GM18520 (cell line): ENCODE measurements around the gene SAP30.

Experiments
- ATAC-seq: cut with Tn5 transposase; IDR thresholded peaks from one replicate; pipeline ENCODE4 v1.9.1; 2021; ENCODE audit not compliant: unreplicated experiment

SAP30 gene

DNA sequence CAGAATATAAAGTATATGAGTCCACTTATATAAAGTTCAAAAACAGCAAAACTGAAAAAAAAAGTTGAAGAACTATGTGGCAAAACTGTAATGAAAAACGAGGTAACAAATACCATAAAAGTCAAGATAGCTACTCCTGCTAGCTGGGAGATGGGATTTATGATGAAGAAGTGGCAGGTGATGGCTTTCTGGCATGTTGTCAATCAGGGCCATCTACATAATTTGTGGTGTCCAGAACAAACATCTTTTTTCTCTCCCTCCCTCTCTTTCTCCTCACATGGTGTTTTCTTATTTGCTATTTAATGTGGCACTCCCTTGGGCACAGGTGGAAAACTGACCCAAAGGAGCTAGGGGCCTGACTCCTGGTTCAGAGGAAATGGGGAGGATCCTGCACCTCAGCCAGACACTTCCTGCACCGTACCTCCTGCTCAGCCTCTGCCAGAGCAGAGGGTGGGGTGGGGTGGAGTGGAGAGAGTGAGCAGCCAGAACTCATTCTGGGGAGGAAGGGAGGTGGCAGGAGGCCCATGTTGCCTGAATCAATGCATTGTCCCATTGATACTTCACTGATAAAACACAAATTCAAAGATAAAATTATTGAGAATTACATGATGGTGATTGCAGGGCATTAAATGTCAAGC is 5.3 kb upstream of the SAP30 start:
- no peak for ATAC-seq

DNA sequence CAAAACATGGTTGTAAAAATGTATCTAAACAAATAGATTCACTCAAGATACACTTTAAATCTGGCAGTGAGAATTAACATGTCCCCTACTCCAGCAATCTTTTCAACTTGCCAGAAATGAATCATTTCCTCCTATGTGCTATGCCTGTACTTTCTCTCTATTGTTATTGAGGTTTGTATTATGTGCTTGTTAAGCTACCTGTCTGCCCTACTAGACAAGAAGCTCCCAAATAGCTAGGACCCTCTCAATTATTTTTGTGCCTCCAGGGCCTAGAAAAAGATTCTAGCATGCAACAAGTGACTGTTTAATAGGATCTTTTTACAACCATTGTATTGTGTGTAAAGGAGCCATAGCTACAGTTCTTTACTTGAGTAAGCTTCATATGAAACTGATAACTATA is 3.5 kb upstream of the SAP30 start:
- ATAC-seq = peak; percentile 19

GRCh38 chr4:173367946-173368345 is 2.8 kb upstream of the SAP30 start:
- no peak for ATAC-seq

GRCh38 chr4:173370130-173370476 is 651 bp upstream of the SAP30 start:
- no peak for ATAC-seq

DNA sequence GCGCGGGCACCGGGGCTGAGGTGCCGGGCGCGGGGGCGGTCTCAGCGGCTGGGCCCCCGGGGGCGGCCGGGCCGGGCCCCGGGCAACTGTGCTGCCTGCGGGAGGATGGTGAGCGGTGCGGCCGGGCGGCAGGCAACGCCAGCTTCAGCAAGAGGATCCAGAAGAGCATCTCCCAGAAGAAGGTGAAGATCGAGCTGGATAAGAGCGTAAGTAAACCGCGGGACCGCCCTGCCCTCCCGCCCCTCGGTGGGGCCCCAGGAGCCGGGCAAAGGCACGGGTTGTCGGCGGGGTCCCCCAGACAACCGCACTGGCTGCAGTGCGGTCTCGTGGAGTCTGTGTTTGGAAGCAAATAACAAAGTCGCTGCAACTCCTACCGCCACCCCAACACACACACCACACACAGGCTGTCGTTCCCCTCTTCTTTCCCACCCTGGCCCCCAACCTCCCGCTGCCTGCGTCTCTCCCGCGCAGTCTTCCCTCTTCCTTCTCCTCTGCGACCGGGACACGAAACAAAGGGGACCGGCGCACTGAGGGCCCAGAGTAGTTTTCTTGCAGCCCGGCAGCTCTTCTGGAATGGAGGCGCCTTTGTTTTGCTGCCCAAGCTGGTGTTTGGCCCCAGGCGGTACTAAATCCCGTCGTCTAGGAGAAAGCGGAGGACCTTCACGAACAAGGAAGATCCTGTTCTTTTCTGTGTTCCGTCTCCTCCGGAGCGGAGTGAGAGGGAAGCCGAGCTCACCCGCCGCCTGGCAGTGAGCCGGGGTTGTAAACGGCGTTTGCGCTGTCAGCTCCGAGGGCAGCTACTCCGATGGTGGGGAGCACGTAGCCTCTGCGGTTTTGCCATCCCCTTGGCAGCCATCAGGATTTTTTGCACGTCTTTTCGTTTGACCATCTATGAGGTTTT is 788 bp downstream of the SAP30 start:
- peak; percentile 11 for ATAC-seq

- ATAC-seq = no peak
Observed at GRCh38 chr4:173374588-173374987, 3.8 kb downstream of the SAP30 start.

GRCh38 chr4:173379929-173380328 is 9.2 kb downstream of the SAP30 start:
- ATAC-seq = no peak

GRCh38 chr4:173380987-173381386 is 10.2 kb downstream of the SAP30 start:
- no peak for ATAC-seq

- no peak for ATAC-seq
Observed at GRCh38 chr4:173381610-173382009, 10.9 kb downstream of the SAP30 start.

DNA sequence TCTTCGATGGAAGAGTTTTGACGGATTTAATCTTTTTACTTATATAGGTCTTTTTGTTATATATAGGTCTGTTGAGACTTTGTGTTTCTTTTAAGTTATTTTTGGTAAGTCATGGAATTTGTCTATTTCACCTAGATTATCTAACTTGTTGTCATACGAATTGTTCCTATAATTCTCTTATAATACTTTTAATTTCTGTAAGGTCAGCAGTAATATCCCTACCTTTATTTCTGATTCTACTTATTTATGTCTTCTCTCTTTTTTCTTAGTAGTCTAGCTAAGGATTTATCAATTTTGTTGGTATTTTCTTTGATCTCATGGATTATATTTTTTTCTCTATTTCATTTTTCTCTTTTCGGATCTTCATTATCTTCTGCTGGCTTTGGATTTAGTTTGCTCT is 11.6 kb downstream of the SAP30 start:
- ATAC-seq = no peak

GRCh38 chr4:173386751-173387150 is 16.0 kb downstream of the SAP30 start:
- ATAC-seq = no peak

GRCh38 chr4:173391701-173392100 is 20.9 kb downstream of the SAP30 start:
- no peak for ATAC-seq

DNA sequence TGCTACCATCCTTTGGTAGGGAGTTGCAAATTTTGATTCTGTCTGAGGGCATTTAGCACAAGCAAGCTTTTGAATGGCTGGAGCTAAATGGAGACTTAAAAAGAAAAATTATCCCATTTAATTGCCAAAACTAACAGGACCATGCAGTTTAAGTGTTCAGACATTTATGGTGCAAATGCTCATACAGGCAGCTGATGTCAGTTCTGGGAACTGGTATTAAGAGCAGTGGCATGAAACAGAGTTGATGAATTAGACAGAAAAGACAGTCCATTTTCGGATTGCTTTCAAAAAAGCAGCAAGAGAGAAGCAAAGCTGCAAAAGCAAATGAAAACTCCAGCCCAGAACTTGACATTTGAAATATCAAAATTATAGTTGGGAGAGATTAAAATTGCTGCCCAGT is 26.9 kb downstream of the SAP30 start:
- ATAC-seq = no peak

GRCh38 chr4:173398220-173398619 is 27.5 kb downstream of the SAP30 start:
- no peak for ATAC-seq

DNA sequence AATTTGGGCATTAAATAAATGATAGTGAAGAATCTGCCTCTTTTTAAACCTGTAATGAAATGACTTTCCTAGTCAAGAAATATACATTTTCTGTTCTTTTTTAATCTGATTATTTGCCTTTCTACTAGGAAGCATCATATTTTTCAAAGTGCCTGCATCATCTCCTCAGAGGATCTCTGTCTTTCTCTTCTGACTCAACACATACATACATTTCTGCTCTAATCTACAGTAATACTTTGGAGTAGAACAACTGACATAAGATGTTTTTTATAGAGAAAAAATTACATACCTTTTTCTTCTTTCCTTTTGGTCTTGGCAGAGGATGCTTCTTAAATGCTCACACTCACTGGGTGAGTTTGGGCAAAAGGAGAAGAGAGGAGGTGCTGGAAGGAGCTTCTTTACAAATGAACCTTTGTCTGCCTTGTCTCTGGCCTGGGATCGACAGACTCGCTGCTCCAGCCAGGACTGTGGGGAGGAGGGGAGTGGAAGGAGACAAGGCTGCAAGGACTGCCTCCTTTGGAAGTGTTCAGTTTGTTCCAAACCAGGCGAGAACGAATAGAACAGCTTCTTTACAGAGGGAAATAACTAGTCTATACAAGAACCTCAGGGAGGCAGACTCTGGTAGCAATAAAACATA is 28.1 kb downstream of the SAP30 start, which contains the start of gene SCRG1:
Gene SCRG1 (minus strand): TSS at position 338 of the 637 bp plus-strand sequence. CDS start 7,702 bp downstream, outside the sequence.
- no peak for ATAC-seq

DNA sequence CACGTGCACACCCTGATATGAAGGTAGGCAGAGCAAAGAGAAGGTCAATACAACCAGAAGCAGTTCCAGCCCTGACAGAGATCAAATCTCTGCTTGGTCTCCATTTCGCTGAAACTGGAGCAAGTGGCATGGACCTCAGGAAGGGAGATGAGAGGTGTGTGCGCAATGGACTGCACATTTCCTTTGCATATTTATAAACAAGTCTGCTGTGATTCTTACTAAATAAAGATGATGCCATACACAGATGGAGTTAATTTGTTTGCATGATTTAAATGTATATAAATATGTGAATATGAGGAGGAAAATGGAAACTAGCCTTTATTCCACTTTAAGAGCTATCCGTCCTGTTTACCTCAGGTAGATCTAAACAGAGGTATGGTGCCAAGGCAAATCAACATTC is 30.3 kb downstream of the SAP30 start:
- ATAC-seq = no peak

DNA sequence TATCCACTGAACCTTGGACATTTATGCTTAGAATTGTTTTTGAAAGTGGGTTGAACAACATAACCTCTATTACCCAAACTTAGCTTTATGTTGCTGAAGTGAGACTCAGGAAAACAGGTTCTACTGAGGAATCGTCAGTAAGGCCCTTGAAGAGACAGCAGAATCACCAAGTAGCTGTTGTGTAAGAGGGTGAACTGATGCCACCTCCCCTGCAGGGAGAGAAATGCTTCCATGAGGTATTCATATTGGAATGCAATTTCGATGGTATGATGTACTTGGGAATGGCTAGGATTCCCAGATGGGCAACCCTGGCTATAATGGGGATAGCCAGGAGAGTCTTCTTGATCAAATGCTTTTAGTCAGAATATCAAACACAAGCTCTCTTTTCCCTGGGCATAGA is 32.3 kb downstream of the SAP30 start:
- ATAC-seq = no peak

DNA sequence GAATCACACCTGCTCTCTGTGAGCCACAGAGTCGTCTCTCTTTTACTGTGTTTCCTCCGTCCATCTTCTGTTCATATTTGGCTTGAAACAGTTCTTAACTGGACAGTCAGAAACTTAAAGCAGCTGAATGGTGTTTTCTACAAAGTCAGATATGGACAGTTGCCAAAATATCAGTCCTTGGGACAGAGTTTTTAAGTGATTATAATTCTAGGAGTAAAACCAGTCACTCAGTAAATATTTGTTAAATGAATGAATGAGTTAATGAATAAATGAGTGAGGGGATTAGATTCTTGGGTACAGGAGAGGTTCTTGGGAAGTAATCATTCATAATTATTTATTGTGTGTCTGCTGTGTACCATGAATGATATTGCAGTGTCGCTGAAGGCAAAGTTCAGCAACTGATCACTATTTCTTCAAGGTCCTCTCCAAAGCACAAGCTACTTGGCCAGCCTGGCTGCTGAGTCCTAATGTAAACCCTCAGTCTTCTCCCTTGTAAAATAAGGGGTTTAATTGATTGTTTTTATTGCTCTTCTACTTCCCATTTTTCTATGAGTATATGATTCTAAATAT is 33.6 kb downstream of the SAP30 start:
- ATAC-seq = no peak

DNA sequence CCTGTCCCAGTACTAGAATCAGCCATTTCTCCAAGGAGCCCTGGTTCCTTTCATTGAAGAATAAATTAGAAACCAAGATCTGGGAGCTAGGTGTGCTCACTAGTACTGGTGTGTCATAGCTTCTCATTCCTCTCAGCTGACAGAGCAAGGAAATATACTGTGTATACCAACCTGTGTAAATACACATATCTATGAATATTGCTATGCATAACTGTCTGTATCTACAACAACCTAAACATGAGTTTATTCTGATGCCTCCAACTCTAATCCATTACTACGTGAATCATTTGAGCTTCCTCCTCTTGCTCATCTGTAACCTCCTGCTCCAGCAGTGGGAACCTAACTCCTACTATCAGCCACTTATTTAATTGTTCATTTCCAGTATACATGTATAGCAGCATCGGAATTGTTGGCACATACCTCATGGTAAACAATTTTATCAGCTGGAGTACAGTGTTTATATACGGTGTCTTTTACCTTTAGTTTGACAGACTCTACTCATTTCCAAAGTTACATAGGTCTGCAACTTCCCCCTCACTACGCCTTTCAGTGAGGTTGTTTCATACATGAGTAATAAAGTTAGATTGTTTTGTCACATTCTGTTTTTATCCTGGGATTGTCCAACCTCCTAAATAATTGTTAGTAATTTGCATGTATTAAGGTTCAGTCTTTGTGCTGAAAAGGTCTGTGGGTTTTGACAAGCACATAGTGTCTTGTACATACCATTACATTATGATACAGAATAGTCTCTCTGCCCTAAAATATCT is 35.3 kb downstream of the SAP30 start:
- peak; percentile 57 for ATAC-seq

- ATAC-seq = no peak
Observed at GRCh38 chr4:173410079-173410478, 39.3 kb downstream of the SAP30 start.
